ENCODE results near the gene UTS2B. TPM values are rescaled to one million over a fixed set of nuclear protein-coding genes. Genes with fewer than 3 reads are reported as not detected.
A peak's percentile ranks its signal among the peaks of the same experiment; 100 is the strongest.

Gene UTS2B
- total and polyA plus RNA-seq, 10 of the 15 experiments (the other 5 are each of a cell fraction or from before 2014, with no cell fraction given), result 0.15 to 0.72 (median 0.44) TPM

DNA sequence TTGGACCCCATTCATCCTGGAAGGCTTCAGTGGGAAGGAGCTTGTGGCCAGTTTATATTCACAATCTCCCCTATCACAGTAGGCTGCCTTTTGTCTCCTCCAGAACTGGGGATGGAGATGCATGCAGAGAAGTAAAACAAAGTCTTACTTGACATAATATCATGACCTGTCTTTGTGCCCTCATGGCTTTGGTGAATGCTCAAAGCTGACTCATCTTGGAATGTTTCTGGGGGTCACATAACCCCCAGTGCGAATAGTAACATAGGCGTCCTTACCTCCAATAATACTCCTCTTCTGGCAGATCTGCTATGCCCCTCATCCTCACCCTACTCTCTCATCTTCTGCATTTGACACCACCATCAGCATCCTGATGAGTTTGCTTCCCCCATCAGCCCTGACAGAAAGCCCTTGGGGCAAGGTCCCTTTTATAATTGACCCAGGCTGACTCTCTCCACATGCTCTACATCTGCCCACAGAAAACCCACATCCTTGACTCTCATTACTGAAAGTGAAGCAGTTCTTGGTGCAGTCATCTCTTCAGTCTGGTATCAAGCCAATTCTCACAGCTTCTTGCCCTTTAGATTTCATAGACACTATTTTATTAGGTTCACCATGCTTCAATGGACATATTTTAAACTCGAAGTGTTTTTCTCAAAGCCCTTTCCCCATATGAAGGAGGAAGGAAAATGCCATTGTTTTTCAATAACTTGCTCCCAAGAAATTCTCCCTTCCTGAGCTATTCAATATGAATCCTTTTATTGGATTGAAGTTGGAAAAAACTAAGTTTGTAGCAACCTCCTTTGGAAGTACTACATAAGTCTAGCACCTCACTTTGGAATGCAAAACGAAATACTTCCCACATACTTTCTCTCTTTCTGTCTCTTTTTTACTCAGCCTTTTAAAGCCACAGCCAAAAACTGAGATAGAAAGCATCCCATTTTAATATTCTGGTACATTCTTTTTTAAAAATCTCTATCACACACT, 94.7 kb downstream of the UTS2B start:
- Histone ChIP-seq H3K4me3 (no peak overlapping the region), H3K4me2 (ENCODE audit: control insufficient read depth, insufficient read depth) (peak overlapping the region; percentile 61), H3K36me3 (ENCODE audit: control insufficient read depth in 2 of 2, insufficient read depth in 2 of 2, low read length in 1 of 2) (no peaks in the 10 kb centered on the region), H4K20me1 (ENCODE audit: control insufficient read depth, insufficient read depth) (no peaks in the 10 kb centered on the region), H3K79me2 (ENCODE audit: control insufficient read depth, insufficient read depth, low read length) (no peaks in the 10 kb centered on the region), H3K27me3 (replicated peaks in 1 of 2; ENCODE audit: control insufficient read depth in 2 of 2, insufficient read depth in 2 of 2, low read length in 1 of 2) (no peaks in the 10 kb centered on the region), H3K9ac (ENCODE audit: control insufficient read depth, insufficient read depth, low read length) (no peak overlapping the region), H3K27ac (ENCODE audit: control insufficient read depth, insufficient read depth) (peak overlapping the region; percentile 17; the same call in 1 of the 2 replicates), H3K4me1 (ENCODE audit: control insufficient read depth, insufficient read depth, low read length) (peaks cover 19% of the 10 kb centered on the region; the same call in 1 of the 2 replicates), H2AFZ (ENCODE audit: control insufficient read depth, low read depth, low read length) (no peak overlapping the region), H3K9me3 (replicated peaks; ENCODE audit: control insufficient read depth, insufficient read depth, low read length) (no peaks in the 10 kb centered on the region; the same call in 2 of the 3 replicates)
- in situ Hi-C loops (cut with MboI), result no loop called here
- DNase-seq (ENCODE audit: low read depth, low spot score) (peak; percentile 90), FAIRE-seq (peak; percentile 97), ATAC-seq (peak; percentile 98)
- RAD21 ChIA-PET (ENCODE audit: unreplicated experiment), result interaction anchor here (1.0 to 2.1 kb wide), 8 partner anchors 9 to 146 kb away, joined by 3 to 9 read pairs (median 4); no protein-coding TSS in a partner anchor
- no TSS peak for BruUV-seq (replicated peaks)
- CTCF ChIA-PET, result interaction anchor here (0.7 to 1.7 kb wide), 6 partner anchors 9 to 156 kb away, joined by 3 to 5 read pairs (median 4); no protein-coding TSS in a partner anchor
- SMC1A ChIA-PET (ENCODE audit: uncharacterized antibody, unreplicated experiment), result interaction anchor here (0.6 to 4.1 kb wide), 20 partner anchors 9 to 148 kb away, joined by 3 to 15 read pairs (median 4); no protein-coding TSS in a partner anchor
- intact Hi-C loops (cut with micrococcal nuclease; ENCODE audit: unreplicated experiment), result loop anchor here (2.0 to 5.0 kb wide), 2 partner anchors 99 to 142 kb away; no protein-coding TSS in a partner anchor
- 0% methylated on average over 4 of the region's 4 CpGs for WGBS (ENCODE audit: insufficient coverage, insufficient replicate concordance, low lambda C conversion rate, missing lambda C conversion rate)
- POLR2A ChIA-PET, result interaction anchor here (0.6 to 1.2 kb wide), 3 partner anchors 13 to 101 kb away, joined by 3 to 5 read pairs (median 4); no protein-coding TSS in a partner anchor
- TF ChIP-seq NFYA (IDR thresholded peaks at IDR 0.05; ENCODE audit: borderline replicate concordance, low read depth, low read length) (no peak), BHLHE40 (IDR thresholded peaks at IDR 0.05; ENCODE audit: borderline replicate concordance in 1 of 2, low read depth in 2 of 2, low read length in 1 of 2) (peak in 1 of 2 experiments; percentile 71; a peak in 1 of 4 replicates), ATF7 (IDR thresholded peaks at IDR 0.05; ENCODE audit: low read depth) (peak; percentile 82), EED (IDR thresholded peaks at IDR 0.05; ENCODE audit: low read depth) (peak; percentile 89), CBFB (IDR thresholded peaks at IDR 0.05; ENCODE audit: low read depth) (peak; percentile 87), MTA3 (IDR thresholded peaks at IDR 0.05; ENCODE audit: borderline replicate concordance, low read length) (peak; percentile 90; the same call in 1 of the 2 replicates), TCF12 (IDR thresholded peaks at IDR 0.05; ENCODE audit: low read depth, low read length) (peak; percentile 65; the same call in 1 of the 2 replicates), JUND (IDR thresholded peaks at IDR 0.05; ENCODE audit: low read depth, low read length) (no peak), HDAC2 (IDR thresholded peaks at IDR 0.05) (no peak), SRF (IDR thresholded peaks at IDR 0.05; ENCODE audit: low read depth in 2 of 2, low read length in 2 of 2) (no peak), SUZ12 (IDR thresholded peaks at IDR 0.05; ENCODE audit: unreplicated experiment) (no peak), YY1 (IDR thresholded peaks at IDR 0.05; ENCODE audit: low read depth, low read length) (peak; percentile 38; the same call in 1 of the 2 replicates), YBX1 (IDR thresholded peaks at IDR 0.05) (no peak), KAT2A (conservative IDR thresholded peaks at IDR 0.05; ENCODE audit: control insufficient read depth, low read depth, low read length) (no peak), MEF2A (IDR thresholded peaks at IDR 0.05; ENCODE audit: insufficient read depth, low read depth, low read length) (peak; percentile 64; the same call in 1 of the 2 replicates), RB1 (IDR thresholded peaks at IDR 0.05; ENCODE audit: borderline replicate concordance) (no peak), TAF1 (IDR thresholded peaks at IDR 0.05; ENCODE audit: borderline replicate concordance, low read depth, low read length) (no peak), TARDBP (IDR thresholded peaks at IDR 0.05; ENCODE audit: borderline replicate concordance) (no peak; the same call in 1 of the 2 replicates), IKZF2 (IDR thresholded peaks at IDR 0.05) (peak; percentile 75 to 88), NRF1 (conservative IDR thresholded peaks at IDR 0.05; ENCODE audit: low read depth, low read length) (no peak), BCL11A (IDR thresholded peaks at IDR 0.05; ENCODE audit: low read depth, low read length) (peak; percentile 97)
- TF ChIP-seq, protein P1, sequence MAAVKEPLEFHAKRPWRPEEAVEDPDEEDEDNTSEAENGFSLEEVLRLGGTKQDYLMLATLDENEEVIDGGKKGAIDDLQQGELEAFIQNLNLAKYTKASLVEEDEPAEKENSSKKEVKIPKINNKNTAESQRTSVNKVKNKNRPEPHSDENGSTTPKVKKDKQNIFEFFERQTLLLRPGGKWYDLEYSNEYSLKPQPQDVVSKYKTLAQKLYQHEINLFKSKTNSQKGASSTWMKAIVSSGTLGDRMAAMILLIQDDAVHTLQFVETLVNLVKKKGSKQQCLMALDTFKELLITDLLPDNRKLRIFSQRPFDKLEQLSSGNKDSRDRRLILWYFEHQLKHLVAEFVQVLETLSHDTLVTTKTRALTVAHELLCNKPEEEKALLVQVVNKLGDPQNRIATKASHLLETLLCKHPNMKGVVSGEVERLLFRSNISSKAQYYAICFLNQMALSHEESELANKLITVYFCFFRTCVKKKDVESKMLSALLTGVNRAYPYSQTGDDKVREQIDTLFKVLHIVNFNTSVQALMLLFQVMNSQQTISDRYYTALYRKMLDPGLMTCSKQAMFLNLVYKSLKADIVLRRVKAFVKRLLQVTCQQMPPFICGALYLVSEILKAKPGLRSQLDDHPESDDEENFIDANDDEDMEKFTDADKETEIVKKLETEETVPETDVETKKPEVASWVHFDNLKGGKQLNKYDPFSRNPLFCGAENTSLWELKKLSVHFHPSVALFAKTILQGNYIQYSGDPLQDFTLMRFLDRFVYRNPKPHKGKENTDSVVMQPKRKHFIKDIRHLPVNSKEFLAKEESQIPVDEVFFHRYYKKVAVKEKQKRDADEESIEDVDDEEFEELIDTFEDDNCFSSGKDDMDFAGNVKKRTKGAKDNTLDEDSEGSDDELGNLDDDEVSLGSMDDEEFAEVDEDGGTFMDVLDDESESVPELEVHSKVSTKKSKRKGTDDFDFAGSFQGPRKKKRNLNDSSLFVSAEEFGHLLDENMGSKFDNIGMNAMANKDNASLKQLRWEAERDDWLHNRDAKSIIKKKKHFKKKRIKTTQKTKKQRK (IDR thresholded peaks at IDR 0.05; ENCODE audit: low read depth, low read length), result no peak
